Hematopoietic multipotent progenitor cell treated with erythropoietin and hydrocortisone succinate and interleukin-3 and kit ligand, for 17 days (in vitro differentiated cells): ENCODE data around the gene EIF3J.
A peak's percentile ranks its signal among the peaks of the same experiment; 100 is the strongest.
"Not testable (repeated sequence)": the region's sequence is repeated elsewhere in the genome, so short reads cannot be mapped to it uniquely, and the experiment has no call there.

Experiments used
- DNase-seq: peaks from one replicate; pipeline ENCODE4 v3.0.0-alpha.2; 2015; ENCODE audit warnings: low spot score

EIF3J gene, protein sequence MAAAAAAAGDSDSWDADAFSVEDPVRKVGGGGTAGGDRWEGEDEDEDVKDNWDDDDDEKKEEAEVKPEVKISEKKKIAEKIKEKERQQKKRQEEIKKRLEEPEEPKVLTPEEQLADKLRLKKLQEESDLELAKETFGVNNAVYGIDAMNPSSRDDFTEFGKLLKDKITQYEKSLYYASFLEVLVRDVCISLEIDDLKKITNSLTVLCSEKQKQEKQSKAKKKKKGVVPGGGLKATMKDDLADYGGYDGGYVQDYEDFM

DNA sequence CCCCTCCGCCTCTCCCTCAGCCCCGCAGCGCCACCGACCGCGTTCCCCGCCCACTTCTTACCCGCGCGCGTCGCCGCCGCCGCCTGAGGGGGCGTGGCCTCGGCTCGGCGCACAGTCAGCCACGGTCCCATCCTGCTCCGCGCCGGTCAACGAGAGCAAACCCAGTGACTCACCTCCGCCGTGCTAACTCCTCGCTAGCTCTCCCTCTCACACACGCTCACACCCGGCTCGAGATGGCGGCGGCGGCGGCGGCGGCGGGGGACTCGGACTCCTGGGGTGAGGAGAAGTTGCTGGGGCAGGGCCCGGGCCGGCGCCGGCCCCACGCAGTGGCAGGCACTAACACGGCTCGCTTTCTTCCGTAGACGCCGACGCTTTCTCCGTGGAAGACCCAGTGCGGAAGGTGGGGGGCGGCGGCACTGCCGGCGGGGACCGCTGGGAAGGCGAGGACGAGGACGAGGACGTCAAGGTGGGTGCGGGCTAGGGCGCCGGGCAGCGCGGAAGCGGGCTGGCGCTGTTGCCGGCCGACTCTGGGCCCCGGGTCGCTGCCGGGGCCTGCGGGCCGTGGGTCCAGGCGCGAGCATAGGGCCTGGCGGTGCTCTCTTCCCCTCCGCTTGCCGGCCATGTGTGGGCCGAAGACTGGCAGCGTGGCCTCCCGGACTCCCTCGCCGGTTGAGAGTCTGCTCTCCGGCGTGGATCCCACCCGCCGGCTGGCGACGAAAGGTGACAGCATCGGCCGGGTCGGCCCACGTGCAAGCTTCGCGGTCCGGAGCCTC, at the start of gene EIF3J:
EIF3J (plus strand) TSS at position 186 of the 773 bp plus-strand sequence; CDS start at position 234, 48 bp downstream.
- peak; percentile 97 for DNase-seq

GRCh38 chr15:44489464-44489863, 47.5 kb upstream of the EIF3J start:
- DNase-seq = peak; percentile 37

DNA sequence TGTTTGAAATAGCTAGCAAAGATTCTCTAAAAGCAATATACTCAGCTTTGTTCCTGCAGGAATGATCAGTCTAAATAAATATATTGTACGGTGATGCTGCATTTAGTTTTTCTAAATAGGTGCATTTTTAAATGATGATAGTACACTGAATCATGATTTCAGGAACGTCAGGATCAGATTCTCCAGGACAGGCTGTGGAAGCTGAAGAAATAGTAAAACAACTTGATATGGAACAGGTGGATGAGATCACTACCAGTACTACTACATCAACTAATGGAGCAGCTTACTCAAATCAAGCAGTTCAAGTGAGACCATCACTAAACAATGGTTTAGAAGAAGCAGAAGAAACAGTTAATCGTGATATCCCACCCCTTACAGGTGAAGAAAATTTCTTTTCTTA, 46.3 kb upstream of the EIF3J start:
- no peak for DNase-seq

- DNase-seq = no peak
These were observed 44.9 kb upstream of the EIF3J start for GRCh38 chr15:44492040-44492439.

DNA sequence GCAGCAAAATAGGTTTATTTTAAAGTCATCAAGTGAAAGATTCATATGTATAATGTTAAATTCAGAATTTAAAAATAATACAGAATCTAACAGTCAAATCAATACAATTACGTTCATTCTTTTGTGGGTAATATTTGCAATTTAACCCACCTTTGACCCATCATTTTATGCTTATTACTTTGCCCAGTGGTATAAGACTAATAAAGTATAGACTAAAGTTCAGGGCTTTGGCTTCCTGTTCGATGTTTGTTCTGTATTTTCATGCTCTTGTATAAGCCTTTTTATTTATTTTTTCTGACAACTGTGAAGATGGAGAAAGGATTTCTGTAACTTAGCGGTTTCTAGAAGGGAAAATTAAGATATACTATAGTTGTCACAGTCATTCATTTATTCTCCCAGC, 44.3 kb upstream of the EIF3J start:
- no peak for DNase-seq

- no peak for DNase-seq
These were observed 41.4 kb upstream of the EIF3J start for GRCh38 chr15:44495562-44495961.

DNA sequence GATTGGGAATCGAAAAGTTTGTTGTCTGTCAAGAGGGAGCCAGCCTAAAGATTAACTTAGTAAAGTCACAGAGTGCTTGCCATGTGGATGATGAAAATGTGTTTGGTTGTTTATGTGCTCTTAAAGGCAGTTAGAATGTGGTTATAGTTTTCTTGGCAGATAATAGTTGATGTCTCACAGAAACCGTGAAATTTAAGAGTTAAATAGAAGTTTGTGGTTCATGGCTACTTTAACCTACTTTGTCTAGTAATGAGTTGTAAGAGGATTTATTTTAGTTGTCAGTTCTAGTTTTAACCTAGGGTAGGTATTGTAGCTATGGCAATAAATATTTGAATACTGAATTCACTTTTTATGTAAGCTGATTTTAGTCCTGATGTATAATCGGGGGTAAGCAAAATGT, 36.4 kb upstream of the EIF3J start:
- DNase-seq = no peak

DNA sequence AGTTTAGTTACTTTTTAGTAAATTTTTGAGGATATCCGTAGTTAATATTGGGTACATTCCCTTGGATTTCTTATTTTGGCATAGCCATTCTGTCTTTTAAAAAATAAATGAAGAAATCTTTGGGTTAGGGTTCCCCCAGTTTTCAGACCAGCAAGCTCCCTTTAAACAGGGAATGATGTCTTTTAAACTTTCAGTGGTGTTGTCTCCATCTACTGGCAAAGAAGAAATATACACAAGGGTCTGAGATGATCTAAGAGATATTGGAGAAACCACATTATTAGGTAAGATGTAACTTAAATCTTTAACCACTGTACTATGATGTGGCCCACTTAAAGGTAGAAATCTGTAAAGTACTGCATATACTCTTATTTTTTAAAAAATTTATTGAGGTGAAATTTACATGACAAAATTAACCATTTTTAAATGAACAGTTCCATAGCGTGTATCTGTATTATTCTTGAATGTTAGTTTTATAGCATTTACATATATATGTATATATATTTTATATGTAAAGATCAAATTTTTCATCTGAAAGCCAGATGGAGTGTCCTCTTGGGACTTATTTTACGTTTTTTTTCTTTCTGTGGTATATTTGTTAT, 35.1 kb upstream of the EIF3J start:
- DNase-seq = peak; percentile 48

- DNase-seq = no peak
These were observed 20.5 kb upstream of the EIF3J start for GRCh38 chr15:44516436-44516835.

DNA sequence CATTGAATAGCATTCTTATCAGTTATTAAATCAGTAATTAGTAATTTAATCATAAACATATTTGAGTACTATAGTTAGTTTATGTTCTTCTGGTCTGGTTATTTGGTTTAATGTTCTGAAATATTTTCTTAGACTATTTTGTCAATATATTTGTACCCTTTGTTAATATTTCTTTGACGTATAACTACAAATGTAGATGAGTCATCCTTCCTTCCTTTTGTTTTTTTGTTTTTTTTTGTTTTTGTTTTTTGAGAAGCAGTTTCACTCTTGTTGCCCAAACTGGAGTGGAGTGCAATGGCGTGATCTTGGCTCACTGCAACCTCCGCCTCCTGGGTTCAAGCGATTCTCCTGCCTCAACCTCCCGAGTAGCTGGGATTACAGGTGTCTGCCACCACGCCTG, 17.4 kb upstream of the EIF3J start:
- no peak for DNase-seq

- DNase-seq = no peak
These were observed 11.9 kb upstream of the EIF3J start for GRCh38 chr15:44525018-44525417.

DNA sequence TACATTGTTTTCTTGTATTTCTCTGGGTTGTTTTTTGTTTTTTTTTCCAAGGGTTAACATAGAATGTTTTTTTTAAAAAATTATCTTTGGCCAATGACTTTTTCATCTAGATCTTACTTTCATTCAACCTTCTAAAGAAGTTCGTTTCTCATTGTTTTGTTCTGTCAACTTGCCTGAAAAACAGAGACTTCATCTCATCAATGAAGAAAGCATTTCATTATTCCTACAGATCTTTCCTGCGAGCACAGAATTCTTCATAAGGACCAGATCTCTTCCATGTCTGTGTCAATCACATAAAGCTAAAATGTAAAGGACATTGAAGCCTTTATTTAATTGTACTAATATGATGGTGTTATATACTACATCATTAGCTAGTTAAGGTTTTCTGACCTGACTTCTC, 9.7 kb upstream of the EIF3J start:
- DNase-seq = no peak

DNA sequence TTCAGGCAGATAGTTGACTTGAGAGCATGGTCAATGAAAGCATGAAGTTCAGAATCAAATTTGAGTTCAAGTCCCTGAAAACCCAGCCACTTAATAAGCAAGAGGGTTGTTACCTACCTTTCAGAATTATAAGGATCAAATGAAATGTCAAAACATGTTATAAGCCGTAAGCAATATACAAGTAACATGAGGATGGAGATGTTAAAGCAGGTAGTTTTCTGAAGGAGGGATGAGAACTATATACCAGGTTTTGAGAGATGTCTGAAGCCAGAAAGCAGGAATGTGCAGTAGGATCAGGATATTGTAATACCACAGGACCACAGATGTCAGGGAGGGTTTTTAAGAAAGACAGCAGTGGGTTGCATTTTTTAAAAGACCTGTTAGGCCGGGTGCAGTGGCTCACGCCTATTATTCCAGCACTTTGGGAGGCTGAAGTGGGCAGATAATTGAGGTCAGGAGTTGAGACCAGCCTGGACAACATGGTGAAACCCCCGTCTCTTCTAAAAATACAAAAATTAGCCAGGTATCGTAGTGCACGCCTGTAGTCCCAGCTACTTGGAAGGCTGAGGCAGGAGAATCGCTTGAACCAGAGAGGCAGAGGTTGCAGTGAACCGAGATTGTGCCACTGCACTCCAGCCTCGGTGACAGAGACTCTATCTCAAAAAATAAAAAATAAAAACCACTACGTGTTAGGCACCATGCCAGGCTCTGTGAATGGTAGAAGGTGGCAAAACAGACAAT, 6.9 kb upstream of the EIF3J start:
- no peak for DNase-seq

DNA sequence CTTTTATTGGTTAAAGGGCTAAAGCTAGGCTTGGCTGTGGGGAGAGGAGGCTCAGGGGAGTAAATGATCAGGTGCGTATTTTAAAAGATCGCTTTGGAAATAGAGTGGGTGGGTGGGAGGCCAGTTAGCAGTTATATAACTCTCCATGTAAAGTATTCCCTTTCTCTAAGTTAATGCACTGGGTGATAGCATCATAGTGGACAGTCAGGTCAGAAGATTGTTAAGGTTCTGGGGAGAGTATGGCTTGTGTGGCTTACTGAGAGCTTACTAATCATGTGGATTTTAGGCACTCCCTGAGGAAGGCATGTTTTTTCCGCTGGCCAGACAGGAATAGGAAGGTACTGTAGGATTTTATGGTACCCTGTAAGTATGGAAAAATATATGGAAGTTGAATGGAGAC, 6.3 kb upstream of the EIF3J start:
- no peak for DNase-seq

- not testable (repeated sequence) for DNase-seq
These were observed 4.7 kb upstream of the EIF3J start for GRCh38 chr15:44532275-44532674.

GRCh38 chr15:44532689-44533088, 4.3 kb upstream of the EIF3J start:
- peak; percentile 31 for DNase-seq

DNA sequence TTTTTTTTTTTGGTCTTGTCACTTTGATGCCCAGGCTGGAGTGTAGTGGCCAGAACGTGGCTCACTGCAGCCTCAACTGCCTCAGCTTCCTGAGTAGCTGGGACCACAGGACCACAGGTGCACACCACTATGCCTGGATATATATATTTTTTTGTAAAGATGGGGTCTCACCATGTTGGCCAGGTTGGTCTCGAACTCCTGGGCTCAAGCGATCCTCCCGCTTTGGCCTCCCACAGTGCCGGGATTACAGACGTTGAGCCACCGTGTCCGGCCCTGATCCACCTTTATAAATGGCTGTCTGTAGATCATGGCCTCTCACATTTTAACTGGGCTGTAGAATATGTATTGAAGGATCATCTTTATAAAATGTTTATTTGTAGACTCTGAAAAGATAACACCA, 1.9 kb upstream of the EIF3J start:
- no peak for DNase-seq

GRCh38 chr15:44535523-44536301, 1.2 kb upstream of the EIF3J start:
- no peak for DNase-seq

GRCh38 chr15:44536302-44536961, 515 bp upstream of the EIF3J start:
- DNase-seq = peak; percentile 93

- peak; percentile 68 for DNase-seq
These were observed 841 bp downstream of the EIF3J start for GRCh38 chr15:44537735-44538240.
